Inflammatory macrophage treated with lipopolysaccharide for 4 hours (primary cell): ENCODE results near the gene SLC50A1.

Source experiments
- DNase-seq: peaks from one replicate; pipeline ENCODE4 v3.0.0-alpha.2; 2020

Gene SLC50A1

DNA sequence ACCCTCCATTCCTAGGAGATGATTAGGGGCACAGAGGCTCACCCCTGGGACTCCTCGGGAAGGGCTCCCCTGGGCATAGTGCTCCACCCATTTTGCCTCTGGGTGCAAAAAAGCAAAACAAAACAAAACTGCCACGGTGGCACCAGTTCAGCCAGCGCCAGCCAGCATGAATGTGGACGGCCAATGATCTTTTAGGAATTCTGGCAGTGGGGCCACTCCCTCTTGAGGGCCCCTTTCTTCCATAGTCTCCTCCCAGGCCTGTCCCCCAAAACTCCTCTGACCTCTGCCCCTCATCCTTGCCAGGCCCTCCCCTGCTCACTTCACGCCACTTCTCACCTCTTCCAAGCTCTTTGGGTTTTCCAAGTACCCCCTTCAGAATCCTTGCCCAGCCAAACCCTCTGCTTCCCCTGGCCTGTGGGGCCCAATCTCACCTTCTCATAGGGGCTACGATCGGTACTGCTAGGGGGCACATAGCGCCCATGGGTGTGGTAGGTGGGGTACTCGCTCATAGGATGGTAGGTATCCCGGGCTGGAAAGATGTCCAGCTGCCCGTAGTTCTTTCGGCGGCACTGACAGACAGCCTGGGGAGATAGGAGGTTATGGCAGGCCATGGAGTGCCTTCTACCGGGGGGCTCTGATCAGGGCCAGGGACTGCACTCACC is 51.3 kb downstream of the SLC50A1 start:
- no peak for DNase-seq

DNA sequence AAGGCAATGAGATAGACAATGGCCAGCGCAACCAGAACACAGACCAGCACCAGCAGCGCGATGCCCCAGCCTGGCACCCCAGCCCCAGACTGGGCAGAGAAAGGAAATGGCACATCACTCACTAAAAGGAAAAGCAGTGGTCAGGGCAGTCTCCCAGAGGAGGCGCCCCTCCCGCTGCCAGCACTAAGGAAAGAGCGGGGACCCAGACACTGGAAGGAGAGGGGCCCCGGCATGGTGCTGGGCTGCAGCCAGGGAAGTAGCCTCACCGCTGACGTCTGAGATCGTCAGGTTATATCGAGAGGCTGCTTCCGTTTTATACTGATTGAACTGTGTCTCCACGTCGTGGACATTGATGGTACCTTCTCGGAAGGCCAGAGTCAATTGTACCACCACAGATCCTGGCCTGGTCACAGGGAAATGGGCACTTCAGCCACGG is 51.8 kb downstream of the SLC50A1 start:
- no peak for DNase-seq

- no peak for DNase-seq
Observed at GRCh38 chr1:155188268-155188667, 52.6 kb downstream of the SLC50A1 start.
